ENCODE results near the gene NEAT1.
"Not testable (repeated sequence)": the region's sequence is repeated elsewhere in the genome, so short reads cannot be mapped to it uniquely, and the experiment has no call there.

The NEAT1 gene

DNA sequence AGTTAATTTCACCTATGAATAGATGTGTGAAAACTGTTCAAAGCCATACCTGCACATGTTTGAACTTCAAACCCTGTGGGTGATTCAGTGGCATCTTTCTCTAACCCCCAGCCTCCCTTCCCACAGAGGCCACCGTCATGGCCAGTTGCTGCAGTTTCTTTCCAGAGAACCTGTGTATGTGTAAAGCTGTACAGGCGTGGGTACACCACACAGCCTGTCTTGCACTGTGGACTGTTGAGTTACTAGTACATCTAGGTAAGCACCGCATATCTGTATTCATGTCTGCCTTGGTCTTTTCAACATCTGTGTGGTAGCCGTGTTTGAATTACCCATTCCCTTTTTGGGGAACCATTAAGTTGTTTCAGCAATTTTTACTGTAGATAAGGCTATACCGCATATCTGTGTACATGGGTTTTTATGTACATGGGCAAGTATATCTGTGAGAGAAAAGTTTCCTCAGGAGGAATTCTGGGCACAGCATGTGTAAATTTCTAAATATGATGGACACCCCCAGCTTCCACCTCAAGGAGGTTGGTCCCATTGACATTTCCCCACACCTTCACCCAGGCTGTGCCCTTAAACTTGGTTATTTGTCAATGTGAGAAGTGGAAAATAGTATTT lies 13.9 kb downstream of the NEAT1 start:
- DNase-seq: no peak

DNA sequence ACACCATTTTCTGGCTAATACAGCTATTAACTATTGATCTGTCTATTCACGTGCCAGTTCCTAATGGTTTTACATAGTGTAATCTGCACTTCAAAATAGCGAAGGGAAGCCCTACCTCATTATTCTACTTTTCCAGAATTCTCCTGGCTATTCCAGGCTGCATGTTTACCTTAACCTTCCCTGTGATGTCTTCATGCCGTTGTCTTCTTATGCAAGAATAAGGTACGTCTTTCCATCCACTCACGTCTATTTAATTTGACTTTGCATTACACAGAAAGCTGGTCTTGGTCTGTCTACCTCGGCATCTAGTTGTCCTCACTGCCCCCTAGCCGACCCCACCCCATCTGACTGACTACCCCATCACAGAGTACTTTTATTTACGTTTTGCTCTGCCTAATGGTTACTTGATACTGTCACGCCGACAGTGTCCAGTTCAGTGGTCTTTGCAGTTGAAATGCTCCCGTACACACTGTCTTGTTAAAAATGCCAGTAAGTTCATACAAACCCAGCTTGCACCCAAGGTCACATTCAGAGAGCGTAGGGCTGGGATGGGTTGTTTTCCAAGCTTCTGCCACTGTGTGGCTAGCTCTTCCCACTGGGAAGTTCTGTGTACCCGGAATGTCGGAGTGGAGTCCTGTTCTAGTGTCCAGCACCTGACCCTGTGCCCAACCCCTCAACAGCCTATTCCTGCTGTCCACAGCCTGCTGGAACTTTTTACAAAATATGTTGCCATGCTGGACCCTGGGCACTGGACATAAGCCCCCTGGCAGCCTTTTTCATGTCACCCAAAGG lies 15.0 kb downstream of the NEAT1 start:
- DNase-seq: no peak

DNA sequence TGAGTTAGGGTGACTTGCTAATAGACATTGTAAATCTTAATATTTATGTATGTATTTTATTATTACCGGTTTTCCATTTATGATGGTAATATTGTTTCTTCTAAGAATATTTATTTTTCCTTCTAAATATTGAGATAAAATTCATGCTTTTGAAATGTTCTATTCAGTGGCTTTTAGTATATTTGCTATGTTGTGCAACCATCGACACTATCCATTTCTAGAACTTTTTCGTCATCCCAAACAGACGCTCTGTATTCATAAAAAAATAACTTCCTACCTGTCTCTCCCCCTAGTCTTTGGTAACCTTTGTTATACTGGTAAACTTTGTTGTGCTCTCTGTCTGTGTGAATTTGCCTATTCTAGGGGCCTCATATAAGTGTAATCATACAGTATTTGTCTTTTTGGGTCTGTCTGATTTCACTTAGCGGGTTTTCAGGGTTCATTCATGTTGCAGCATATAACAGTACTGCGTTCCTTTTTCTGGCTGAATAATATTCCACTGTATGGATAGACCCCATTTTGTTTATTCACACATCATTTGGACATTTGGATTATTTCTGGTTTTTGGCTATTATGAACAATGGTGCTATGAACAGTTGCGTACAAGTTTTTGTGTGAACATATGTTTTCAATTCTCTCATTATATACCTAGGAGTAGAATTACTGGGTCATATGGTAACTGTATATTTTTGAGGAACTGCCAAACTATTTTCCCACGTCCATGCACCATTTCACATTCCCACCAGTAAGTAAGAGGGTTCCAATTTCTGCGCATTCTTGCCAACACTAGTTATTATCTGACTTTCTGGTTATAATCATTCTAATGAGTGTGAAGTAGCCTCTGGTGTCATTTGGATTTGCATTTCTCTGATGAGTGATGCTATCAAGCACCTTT lies 15.9 kb downstream of the NEAT1 start:
- no peak for DNase-seq

DNA sequence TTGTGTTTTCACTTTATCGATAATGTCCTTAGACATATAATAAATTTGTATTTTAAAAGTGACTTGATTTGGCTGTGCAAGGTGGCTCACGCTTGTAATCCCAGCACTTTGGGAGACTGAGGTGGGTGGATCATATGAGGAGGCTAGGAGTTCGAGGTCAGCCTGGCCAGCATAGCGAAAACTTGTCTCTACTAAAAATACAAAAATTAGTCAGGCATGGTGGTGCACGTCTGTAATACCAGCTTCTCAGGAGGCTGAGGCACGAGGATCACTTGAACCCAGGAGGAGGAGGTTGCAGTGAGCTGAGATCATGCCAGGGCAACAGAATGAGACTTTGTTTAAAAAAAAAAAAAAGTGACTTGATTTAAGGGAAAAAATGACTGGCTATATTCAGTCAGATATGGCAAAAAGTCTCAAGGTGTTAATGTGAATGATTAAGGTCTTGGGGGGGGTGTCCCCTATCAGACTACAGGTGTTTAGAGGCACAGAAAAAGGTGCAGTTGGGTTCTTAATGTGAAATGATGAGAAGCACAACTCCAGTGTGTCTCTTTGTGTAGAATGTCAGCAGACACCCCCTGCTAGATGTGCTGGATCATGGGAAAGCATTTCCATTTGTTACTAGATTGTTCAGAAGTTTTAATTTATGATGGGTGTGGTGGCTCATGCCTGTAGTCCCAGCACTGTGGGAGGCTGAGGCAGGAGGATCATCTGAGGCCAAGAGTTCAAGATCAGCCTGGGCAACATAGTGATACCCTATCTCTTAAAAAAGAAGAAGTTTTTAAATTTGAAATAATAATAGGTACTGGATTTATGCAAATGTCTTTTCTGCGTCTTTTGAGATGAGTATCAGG lies 17.0 kb downstream of the NEAT1 start:
- DNase-seq: no peak

DNA sequence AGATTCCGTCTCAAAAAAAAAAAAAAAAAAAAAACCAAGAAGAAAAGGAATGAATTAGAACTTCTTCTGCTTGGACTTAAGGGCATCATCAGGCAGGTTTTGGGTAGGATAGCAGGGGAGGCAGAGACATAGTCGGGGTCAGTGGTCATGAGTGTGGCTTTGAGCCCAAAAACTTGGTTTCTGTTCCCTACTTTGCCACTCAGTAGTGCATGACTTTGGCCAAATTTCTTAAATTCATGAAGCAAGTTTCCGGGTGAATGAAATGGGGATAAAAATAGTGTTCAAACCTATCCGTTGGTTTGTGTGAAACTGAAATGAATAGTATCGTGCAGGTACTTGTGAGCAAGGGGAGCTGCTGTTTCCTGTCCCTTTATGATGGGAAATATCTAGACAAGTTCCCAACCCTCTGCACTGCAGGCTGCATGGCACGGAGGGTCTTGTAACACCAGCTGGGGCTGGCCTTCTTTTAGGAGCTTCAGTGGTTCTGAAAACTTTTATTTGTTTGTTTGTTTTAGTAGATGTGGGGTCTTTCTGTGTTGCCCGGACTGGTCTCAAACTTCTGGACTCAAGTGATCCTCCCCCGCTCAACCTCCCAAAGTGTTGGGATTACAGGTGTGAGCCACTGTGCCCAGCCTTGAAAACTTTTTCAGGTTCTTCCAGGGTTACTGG lies 18.4 kb downstream of the NEAT1 start:
- no peak for DNase-seq

DNA sequence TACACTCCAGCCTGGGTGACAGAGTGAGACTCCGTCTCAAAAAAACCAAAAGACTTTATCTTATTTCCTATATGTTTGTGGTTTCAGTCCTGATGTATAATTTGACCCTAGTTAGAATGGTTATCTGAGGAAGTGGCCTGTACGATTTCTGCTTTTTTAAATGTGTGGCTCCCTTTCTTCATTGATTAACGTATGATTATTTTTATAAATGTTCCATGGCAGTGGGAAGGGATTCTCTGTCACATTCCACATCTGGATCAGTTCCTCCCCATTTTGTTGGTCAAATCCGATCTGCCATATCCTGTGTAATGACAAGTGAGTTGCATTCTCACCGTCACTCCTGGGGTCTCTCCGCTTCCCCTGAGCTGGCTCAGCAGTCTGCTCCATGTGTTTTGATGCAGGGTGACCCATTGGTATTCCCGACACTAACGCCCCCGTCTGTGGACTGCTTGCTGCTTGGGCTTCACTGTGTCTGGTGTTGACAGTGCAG lies 20.3 kb downstream of the NEAT1 start:
- DNase-seq: no peak

DNA sequence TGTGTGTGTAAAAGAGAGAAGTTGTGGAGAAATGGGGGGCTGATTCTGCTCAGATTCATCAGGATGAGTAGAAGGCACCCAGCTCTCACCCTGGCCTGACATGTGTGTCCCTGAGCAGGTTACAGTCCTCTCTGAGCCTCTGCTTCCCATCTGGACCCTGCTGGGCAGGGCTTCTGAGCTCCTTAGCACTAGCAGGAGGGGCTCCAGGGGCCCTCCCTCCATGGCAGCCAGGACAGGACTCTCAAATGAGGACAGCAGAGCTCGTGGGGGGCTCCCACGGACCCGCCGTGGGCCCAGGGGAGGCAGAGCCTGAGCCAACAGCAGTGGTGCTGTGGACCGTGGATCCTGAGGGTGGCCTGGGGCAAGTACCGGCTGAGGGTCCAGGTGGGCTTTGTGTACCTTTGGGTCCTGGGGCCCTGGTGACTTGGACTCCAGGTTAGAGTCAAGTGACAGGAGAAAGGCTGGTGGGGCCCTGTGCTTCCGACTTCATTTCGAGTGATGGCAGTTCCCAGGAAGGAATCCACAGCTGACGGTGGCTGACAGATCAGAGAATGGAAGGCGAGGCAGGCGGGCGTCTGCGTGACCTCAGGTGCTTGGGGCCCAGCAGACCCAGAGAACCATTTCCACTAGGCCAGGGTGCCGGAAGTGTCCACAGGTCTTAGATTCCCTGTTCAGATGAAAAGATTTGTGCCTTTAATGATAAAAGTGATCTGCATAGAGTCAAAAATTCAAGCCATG lies 21.9 kb downstream of the NEAT1 start:
- DNase-seq: no peak

DNA sequence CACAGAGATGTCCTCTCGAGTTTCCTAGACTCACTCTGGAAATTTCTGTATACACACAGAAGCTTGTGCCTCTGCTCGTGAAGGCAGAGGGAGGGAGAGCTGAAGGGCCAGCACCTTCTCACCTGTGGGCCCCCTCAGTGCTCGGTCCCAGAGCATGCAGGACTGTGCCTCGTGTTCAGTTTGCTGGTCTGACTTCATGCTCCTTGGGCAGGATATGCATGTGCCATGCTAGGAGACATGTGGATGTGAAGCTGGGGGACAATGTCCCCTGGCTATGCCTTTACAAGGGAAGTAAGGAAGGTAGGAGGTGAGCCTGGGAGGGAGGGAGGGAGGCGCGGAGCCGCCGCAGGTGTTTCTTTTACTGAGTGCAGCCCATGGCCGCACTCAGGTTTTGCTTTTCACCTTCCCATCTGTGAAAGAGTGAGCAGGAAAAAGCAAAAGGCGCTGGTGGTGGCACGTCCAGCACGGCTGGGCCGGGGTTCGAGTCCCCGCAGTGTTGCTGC lies 22.6 kb downstream of the NEAT1 start:
- DNase-seq: no peak

DNA sequence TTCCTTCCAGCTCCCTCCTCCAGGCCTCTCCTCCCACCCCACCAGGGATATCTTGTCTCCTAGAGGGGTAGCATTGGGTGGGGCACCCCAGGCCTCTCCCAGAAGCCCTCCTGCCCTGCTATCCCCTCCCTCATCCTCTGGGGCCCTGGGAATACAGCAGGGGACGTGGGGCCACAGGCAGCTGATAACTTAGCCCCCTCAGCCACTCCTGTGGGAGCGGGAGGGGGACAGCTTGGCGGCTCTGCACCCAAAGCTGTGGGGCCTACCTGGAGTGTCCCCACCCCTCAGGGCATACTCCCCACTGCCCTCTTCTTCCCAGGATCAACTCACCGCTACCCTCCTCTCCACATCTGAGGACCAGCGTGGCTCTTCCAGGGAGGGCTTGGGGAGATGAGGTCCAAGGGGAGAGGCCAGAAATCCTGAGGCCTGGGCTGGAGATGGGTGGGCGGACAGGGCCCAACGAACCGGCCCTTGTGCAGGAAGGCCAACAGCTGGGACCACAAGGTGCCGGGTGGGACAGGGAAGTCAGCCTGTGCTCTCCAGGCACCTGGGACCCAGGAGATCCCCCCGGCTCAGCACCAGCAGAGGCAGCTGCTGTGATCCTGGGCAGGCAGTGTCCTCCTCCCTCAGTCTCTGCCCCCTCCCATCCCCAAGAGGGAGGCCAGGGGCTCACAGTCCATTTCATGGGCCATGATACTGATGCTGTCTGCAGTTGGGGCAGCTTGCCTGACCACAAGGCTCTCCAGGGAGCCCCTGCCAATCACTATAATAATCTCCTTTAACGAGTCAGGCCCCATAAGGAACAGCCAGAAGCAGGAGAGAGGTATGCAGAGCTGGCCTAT lies 23.2 kb downstream of the NEAT1 start:
- DNase-seq: no peak

DNA sequence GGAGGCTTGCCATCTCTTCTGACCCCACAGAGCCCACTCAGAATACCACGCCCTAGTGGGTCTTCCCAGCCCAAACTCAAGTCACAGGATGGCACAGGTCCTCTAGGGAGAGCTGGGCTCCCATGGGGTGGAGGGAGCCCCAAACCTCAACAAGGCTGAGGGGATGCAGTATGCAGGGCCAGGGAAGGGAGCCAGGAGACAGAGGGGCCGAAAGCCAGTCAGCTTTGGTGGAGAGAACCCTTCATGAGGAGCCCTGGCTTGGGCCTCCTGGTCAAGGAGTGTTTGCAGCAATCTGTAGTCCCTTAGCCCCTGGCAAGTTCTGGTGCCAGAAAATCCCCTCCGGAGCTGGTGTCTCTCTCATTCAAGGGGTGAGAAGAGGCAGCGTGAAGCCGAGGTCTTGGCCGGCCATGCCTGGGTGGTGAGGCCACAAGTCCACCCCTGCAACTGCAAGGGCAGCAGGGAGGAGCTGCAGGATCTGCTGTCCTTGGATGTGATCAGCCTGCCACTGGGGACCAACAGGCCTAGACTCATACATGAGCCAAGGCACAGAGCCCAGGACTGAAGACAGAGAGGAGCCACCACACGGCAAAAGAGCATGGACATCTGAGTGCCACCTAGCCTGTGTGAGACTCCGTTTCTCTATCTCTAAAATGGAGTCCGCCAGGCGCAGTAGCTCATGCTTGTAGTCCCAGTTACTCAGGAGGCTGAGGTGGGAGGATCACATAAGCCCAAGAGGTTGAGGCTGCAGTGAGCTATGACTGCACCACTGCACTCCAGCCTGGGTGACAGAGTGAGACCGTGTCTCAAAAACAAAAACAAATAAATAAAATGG lies 24.1 kb downstream of the NEAT1 start:
- DNase-seq: no peak

DNA sequence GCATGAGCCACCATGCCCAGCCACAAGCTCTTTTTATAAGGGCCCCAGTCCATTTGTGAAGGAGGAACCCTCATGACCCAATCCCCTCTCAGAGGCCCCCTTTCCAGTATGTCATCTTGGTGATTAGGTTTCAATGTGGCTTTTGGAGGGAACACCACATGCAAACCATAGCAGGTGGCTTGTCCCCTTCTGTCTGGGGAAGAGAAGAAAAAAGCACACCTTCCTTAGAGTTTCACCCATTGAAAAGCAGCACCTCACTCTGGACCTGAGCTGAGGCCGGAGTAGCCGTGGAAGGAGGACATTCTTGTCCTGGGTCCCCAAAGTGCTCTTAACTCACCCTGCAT lies 25.4 kb downstream of the NEAT1 start:
- DNase-seq: no peak

DNA sequence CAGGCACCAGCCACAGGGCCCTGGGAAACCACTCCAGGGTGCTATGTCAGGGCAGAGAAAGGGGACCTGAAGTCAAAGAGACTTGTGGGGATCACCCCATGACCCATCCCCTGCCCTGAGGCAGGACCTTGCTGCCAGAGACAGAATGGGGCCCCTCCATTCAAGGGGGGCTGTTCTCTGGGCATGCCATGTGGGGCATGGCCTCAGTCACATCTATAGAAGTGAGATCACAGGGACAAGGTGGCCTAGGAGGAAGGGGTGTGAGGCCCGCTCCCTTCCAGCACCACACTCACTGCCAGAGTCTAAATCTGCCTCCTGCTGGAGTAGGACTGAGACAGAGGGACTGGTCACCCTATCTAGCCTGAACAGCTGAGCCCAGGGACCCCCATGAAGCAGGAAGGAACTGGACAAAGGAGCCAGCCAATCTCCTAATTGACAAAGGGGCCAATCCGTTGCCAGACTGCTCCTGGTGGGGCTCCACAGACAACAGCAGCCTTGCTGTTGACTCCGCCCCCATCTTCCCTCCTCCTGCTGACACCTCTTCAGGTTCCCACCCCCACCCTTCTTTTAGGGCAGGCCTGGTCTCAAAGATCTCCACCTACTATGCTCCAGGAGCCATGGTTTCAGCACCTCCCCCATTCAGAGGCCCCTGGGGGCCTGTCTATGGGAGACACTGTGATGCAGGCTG lies 26.0 kb downstream of the NEAT1 start:
- no peak for DNase-seq

DNA sequence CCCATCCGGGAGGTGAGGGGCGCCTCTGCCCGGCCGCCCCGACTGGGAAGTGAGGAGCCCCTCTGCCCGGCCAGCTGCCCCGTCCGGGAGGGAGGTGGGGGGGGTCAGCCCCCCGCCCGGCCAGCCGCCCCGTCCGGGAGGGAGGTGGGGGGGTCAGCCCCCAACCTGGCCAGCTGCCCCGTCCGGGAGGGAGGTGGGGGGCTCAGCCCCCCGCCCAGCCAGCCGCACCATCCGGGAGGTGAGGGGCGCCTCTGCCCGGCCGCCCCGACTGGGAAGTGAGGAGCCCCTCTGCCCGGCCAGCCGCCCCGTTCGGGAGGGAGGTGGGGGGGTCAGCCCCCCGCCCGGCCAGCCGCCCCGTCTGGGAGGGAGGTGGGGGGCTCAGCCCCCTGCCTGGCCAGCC lies 28.7 kb downstream of the NEAT1 start:
- DNase-seq: not testable (repeated sequence)

DNA sequence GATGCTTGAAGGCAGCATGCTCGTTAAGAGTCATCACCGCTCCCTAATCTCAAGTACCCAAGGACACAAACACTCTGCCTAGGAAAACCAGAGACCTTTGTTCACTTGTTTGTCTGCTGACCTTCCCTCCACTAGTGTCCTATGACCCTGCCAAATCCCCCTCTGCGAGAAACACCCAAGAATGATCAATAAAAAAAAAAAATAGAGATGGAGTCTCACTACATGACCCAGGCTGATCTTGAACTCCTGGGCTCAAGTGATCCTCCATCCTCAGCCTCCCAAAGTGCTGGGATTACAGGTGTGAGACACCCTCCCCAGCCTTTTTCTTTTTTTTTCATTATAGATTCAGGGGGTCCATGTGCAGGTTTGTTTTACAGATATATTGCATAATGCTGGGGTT lies 29.7 kb downstream of the NEAT1 start:
- not testable (repeated sequence) for DNase-seq

DNA sequence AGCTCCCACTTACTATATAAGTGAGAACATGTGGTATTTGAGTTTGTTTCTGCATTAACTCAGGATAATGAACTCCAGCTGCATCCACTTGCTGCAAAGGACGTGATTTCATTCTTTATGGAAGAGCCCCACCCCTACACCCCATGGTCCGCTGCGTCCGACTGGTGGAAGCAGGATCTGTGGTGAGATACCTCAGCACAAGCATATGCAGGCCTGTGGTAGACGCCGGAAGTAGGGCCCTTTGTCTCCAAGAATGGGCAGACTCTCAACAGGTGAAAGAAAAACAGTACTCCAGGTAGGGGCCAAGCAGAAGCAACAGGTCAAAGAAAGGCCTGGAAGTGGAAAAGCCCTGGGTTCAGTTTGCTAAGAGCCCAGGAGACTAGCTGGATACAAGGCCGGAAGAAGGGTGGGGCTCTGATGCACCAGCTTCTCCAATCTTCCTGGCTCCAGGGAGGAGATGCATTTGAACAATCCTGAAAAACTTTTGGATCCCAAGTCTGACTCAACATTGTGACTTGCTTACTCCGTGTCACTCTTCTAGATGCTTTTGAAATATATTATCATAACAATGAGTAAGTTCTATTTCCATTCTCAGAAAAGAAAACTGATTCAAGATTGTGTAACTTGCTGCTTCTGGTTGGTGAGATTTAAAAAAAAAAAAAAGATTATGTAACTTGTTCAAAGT lies 30.4 kb downstream of the NEAT1 start:
- no peak for DNase-seq

DNA sequence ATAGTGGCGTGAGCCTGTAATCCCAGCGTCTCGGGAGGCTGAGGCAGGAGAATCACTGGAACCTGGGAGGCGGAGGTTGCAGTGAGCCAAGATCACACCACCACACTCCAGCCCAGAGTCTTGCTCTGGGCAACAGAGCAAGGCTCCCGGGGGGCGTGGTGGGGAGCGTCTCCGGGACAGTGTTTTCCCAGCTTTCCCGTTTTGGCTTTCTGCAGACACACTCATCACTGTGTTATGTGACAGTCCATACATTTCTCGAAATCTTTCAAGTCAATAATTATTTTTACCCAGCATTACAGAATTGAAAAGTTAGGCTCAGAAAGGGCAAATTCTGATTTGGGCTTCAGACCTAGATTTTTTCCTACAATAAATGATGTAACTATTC lies 31.7 kb downstream of the NEAT1 start:
- DNase-seq: no peak

DNA sequence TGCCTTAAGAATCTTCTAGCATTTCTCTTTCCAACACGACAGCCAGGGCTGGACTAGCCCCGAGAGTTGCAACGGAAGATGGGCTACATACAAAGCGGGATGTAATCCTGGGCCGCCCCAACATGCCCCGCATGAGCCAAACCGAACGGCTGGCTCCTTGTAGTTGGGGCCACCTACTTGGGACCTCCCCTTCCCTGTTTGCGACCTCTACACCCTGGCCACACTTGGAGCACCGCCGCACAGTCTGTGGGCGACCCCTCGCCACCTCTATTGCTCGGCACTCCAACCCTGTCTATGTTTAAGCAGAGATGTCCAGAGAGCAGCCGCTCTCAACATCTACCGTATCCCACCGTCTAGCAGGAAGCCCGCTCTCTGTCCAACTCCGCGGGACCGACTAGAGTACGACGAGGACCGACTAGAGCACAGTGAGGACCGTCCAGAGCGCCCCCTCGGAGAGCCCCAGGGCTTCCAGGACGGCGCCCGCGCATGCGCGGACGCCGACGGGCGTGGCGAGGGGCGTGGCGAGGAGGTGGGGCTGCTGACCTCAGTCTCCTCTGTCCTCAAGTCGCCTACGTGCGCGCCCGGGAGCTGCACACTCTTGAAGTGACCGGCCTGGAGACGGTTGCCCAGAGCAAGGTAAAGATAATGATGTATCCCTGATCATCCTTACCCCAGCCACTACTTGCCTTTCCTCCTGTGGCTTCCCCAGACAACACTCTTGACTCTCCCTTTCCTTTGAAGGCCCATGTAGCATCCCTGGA lies 32.3 kb downstream of the NEAT1 start:
- peak; percentile 94 for DNase-seq
